ENCODE results near the gene TMEM143. TPM values are rescaled to one million over a fixed set of nuclear protein-coding genes. Genes with fewer than 3 reads are reported as not detected.

The TMEM143 gene
- total RNA-seq, 1 experiment from 2014 or later, result 14.7 TPM

- no peak for DNase-seq (ENCODE audit: low spot score)
These were observed 4.6 kb downstream of the TMEM143 start for GRCh38 chr19:48359123-48359522.

- no peak for DNase-seq (ENCODE audit: low spot score)
These were observed 8.3 kb downstream of the TMEM143 start for GRCh38 chr19:48355365-48355954.

GRCh38 chr19:48354332-48354992 lies 9.3 kb downstream of the TMEM143 start:
- peak; percentile 86 for DNase-seq (ENCODE audit: low spot score)

- no peak for DNase-seq (ENCODE audit: low spot score)
These were observed 10.1 kb downstream of the TMEM143 start for GRCh38 chr19:48353677-48354076.

- DNase-seq (ENCODE audit: low spot score), result peak; percentile 89
These were observed 12.4 kb downstream of the TMEM143 start for GRCh38 chr19:48351341-48351752.

- no peak for DNase-seq (ENCODE audit: low spot score)
These were observed 12.9 kb downstream of the TMEM143 start for GRCh38 chr19:48350856-48351255.

GRCh38 chr19:48348737-48349136 lies 15.0 kb downstream of the TMEM143 start:
- no peak for DNase-seq (ENCODE audit: low spot score)

- peak; percentile 75 for DNase-seq (ENCODE audit: low spot score)
These were observed 15.7 kb downstream of the TMEM143 start for GRCh38 chr19:48348045-48348444.

- no peak for DNase-seq (ENCODE audit: low spot score)
These were observed 17.5 kb downstream of the TMEM143 start for GRCh38 chr19:48346191-48346590.

GRCh38 chr19:48344892-48345291 lies 18.8 kb downstream of the TMEM143 start:
- peak; percentile 41 for DNase-seq (ENCODE audit: low spot score)

- DNase-seq (ENCODE audit: low spot score), result no peak
These were observed 20.7 kb downstream of the TMEM143 start for GRCh38 chr19:48342841-48343540.

- DNase-seq (ENCODE audit: low spot score), result no peak
These were observed 21.4 kb downstream of the TMEM143 start for GRCh38 chr19:48342414-48342738.

GRCh38 chr19:48341515-48342413 lies 22.0 kb downstream of the TMEM143 start:
- no peak for DNase-seq (ENCODE audit: low spot score)

- no peak for DNase-seq (ENCODE audit: low spot score)
These were observed 22.7 kb downstream of the TMEM143 start for GRCh38 chr19:48340995-48341394.

GRCh38 chr19:48338802-48339503 lies 24.8 kb downstream of the TMEM143 start:
- DNase-seq (ENCODE audit: low spot score), result no peak

GRCh38 chr19:48338253-48338755 lies 25.4 kb downstream of the TMEM143 start:
- DNase-seq (ENCODE audit: low spot score), result no peak

GRCh38 chr19:48333467-48334384 lies 30.0 kb downstream of the TMEM143 start:
- peak; percentile 99 for DNase-seq (ENCODE audit: low spot score)

GRCh38 chr19:48332662-48333466 lies 30.9 kb downstream of the TMEM143 start:
- DNase-seq (ENCODE audit: low spot score), result peak; percentile 100

- DNase-seq (ENCODE audit: low spot score), result no peak
These were observed 31.4 kb downstream of the TMEM143 start for GRCh38 chr19:48332351-48332661.
